ENCODE data around the gene ITGB4. TPM values are rescaled to one million over a fixed set of nuclear protein-coding genes. Genes with fewer than 3 reads are reported as not detected.

Gene ITGB4
- total and polyA plus RNA-seq, 2 of the 13 experiments (the other 11 are each of a cell fraction or from before 2014, with no cell fraction given) = 6.9 to 14.5 TPM

- TF ChIP-seq ZNF646 (CRISPR knock-in tag; IDR thresholded peaks at IDR 0.05) (no peak), CBX1 (IDR thresholded peaks at IDR 0.05; ENCODE audit: low read depth) (no peak), ZNF878 (CRISPR knock-in tag; IDR thresholded peaks at IDR 0.05) (no peak), SAP130 (CRISPR knock-in tag; IDR thresholded peaks at IDR 0.05; ENCODE audit: low read depth) (no peak), PCBP2 (optimal IDR thresholded peaks at IDR 0.05; ENCODE audit: low read depth, low read length, poor library complexity, severe bottlenecking) (no peak), ELF4 (CRISPR knock-in tag; IDR thresholded peaks at IDR 0.05; ENCODE audit: borderline replicate concordance) (no peak), TIGD3 (CRISPR knock-in tag; IDR thresholded peaks at IDR 0.05; ENCODE audit: borderline replicate concordance) (no peak), SMC3 (IDR thresholded peaks at IDR 0.05; ENCODE audit: low read length) (no peak)
Measured at GRCh38 chr17:75693500-75694481, 27.5 kb upstream of the ITGB4 start (continued).
